Kidney epithelial cell (primary cell): ENCODE results near the gene C19orf85. TPM values are rescaled to one million over a fixed set of nuclear protein-coding genes. Genes with fewer than 3 reads are reported as not detected.

Source experiments
- DNase-seq: peaks from one replicate; pipeline ENCODE4 v3.0.0-alpha.2; 2010; ENCODE audit warnings: low read depth
- H3K27me3 ChIP-seq: 2 replicates; pipeline ENCODE4 v1.6.0; 2011; ENCODE audit warnings: low read length; ENCODE audit not compliant: control insufficient read depth, insufficient read depth
- H3K36me3 ChIP-seq: 2 replicates; pipeline ENCODE4 v1.5.1; 2011; ENCODE audit warnings: low read length; ENCODE audit not compliant: control insufficient read depth, insufficient read depth
- H3K4me3 ChIP-seq: 2 replicates; pipeline ENCODE4 v1.5.1; 2011; ENCODE audit warnings: low read depth, mild to moderate bottlenecking, control low read depth, low read length
- total RNA-seq: library from RNA; depleted of rRNA; stranded (reverse); fragments of >200 nt; gene quantifications from 2 replicates; pipeline ENCODE4 v1.2.3, GENCODE V29; 2015
- TF ChIP-seq, protein P1 (sequence below): IDR thresholded peaks from 2 replicates; pipeline ENCODE4 v1.5.1; 2011; ENCODE audit warnings: mild to moderate bottlenecking, moderate library complexity, low read length, control low read depth, inconsistent platforms; ENCODE audit not compliant: insufficient read depth, poor library complexity, severe bottlenecking

Gene C19orf85
- total RNA-seq, 1 donor from 2014 or later, result not detected

DNA sequence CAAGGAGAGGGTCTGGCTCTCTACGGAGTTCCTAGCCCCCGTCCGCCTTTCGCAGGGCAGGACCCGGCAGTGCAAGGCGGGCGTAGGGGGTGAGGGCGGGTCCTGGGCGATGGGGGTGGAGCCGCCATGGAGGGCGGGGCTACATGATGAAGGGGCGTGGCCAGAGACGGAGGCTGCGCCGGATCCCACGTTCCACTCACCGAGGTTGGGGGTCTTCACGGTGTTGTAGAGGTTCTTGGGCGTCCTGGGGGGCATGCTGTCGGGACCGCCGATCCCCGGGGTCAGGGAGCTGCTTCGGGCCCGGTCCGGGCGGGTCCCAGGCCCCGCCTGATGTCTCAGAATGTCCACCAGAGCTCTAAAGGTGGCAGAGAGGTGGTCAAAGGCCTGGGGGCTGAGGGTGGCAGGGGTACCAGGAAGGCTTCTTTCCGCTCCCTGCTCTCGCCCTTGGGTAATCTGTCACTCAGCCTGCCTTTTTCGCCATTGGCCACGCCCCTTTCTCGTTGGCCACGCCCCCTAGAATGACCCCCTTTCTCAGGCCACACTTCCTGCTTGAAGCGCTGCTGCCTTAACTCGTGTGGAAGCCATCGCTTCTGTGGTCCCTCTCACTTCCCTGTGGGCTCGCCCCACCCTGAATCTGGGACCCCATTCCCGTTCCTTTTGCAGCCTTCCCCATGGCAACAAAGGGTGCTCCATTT lies 24.0 kb downstream of the C19orf85 start:
- no peaks in the 10 kb centered on the region for H3K36me3 ChIP-seq
- H3K4me3 ChIP-seq, result no peak overlapping the region
- DNase-seq, result no peak
- H3K27me3 ChIP-seq, result peaks cover 62% of the 10 kb centered on the region
- TF ChIP-seq, protein P1, sequence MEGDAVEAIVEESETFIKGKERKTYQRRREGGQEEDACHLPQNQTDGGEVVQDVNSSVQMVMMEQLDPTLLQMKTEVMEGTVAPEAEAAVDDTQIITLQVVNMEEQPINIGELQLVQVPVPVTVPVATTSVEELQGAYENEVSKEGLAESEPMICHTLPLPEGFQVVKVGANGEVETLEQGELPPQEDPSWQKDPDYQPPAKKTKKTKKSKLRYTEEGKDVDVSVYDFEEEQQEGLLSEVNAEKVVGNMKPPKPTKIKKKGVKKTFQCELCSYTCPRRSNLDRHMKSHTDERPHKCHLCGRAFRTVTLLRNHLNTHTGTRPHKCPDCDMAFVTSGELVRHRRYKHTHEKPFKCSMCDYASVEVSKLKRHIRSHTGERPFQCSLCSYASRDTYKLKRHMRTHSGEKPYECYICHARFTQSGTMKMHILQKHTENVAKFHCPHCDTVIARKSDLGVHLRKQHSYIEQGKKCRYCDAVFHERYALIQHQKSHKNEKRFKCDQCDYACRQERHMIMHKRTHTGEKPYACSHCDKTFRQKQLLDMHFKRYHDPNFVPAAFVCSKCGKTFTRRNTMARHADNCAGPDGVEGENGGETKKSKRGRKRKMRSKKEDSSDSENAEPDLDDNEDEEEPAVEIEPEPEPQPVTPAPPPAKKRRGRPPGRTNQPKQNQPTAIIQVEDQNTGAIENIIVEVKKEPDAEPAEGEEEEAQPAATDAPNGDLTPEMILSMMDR, result no peak

DNA sequence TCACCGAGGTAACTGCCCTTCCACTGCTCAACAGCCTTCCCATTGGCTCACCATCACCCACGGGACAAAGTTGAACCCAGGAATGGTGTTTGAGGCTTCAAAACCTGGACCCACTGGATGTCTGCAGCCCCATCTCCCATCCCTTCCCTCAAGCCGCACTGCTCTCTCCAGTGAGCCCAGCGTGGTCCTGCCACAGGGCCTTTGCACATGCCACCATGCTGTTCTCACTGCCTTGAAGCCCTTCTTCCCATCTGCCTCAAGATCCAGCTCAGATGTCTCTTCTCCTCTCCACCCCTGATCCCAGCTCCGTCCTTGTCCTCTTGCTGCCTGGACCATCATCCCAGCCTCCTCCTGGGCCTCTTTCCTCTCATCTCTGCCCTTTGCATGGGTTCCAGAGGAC lies 25.5 kb downstream of the C19orf85 start:
- Histone ChIP-seq H3K27me3 (peaks cover 56% of the 10 kb centered on the region), H3K4me3 (no peak overlapping the region), H3K36me3 (no peaks in the 10 kb centered on the region)
- no peak for DNase-seq
- TF ChIP-seq, protein P1, result no peak

DNA sequence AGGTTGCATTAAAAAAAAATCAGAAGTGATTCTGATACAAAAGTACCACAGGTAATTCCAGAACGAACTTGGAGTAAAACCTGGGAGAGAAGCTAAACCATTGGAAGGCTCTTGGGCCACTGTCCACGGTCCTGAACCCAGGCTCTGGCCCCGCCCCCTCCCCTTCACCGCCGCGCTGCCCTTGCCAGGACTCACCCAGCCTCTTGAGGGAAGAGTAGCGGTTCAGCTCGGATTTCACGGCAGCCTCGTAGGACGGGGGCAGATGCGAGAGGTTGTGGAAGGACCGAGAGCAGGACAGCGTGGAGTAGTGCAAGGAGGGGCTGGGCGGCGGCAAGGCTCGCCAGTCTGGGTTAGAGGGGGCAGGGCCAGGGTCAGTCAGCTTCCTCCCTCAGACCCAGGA lies 27.1 kb downstream of the C19orf85 start:
- H3K27me3 ChIP-seq, result peaks cover 56% of the 10 kb centered on the region
- no peaks in the 10 kb centered on the region for H3K36me3 ChIP-seq
- no peak overlapping the region for H3K4me3 ChIP-seq
- DNase-seq, result no peak
- TF ChIP-seq, protein P1, result no peak

DNA sequence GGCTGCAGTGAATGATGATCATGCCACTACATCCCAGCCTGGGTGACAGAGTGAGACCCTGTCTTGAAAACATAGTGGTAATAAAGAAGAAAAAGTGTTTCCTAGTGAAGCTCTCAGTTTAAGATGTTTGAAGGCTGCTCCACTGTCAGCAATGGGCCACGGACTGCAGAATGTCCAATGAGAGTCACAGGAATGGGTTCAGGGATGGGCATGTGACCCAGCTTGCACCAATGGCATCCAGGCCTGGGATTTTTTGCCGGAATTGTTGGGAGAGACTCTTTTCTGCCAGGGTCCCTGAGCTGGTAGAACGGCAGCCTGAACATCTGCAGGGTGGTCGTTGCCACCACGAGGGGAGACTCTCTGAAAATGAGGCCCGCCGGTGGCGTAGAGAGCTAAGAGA lies 27.7 kb downstream of the C19orf85 start:
- H3K4me3 ChIP-seq, result no peak overlapping the region
- TF ChIP-seq, protein P1, result no peak
- peaks cover 59% of the 10 kb centered on the region for H3K27me3 ChIP-seq
- no peaks in the 10 kb centered on the region for H3K36me3 ChIP-seq
- no peak for DNase-seq

DNA sequence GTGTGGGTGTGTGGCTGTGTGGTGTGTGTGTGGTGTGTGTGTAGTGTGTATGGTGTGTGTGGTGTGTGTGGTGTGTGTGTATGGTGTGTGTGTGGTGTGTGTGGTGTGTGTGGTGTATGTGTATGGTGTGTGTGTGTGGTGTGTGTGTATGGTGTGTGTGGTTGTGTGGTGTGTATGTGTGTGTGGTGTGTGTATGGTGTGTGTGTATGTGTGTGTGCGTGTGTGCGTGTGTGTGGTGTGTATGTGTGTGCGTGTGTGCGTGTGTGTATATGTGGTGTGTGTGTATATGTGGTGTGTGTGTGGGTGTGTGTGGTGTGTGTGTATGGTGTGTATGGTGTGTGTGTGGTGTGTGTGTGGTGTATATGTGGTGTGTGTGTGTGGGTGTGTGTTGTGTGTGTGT lies 29.5 kb downstream of the C19orf85 start:
- Histone ChIP-seq H3K36me3 (no peaks in the 10 kb centered on the region), H3K27me3 (peaks cover 44% of the 10 kb centered on the region), H3K4me3 (no peak overlapping the region)
- no peak for DNase-seq
- TF ChIP-seq, protein P1, result no peak

DNA sequence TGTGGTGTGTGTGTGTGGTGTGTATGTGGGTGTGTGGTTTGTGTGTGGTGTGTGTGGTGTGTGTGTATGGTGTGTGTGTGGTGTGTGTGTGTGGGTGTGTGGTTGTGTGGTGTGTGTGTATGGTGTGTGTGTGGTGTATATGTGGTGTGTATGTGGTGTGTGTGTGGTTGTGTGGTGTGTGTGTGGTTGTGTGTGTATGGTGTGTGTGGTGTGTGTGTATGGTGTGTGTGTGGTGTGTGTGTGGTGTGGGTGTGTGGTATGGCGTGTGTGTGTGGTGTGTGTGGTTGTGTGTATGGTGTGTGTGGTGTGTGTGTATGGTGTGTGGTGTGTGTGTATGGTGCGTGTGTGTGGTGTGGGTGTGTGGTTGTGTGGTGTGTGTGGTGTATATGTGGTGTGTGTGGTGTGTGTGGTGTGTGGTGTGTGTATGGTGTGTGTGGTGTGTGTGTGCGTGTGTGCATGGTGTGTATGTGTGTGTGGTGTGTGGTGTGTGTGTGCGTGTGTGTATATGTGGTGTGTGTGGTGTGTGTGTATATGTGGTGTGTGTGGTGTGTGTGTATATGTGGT lies 30.1 kb downstream of the C19orf85 start:
- TF ChIP-seq, protein P1, result no peak
- H3K36me3 ChIP-seq, result no peaks in the 10 kb centered on the region
- H3K4me3 ChIP-seq, result no peak overlapping the region
- DNase-seq, result no peak
- peaks cover 42% of the 10 kb centered on the region for H3K27me3 ChIP-seq
